Esophagus muscularis mucosa (tissue), 4 donors: ENCODE measurements around the gene PPP1R2. TPM values are rescaled to one million over a fixed set of nuclear protein-coding genes. Genes with fewer than 3 reads are reported as not detected.

Experiments used
- DNase-seq: peaks from one replicate; pipeline ENCODE4 v3.0.0-alpha.2; 2017; ENCODE audit errors: extremely low spot score
- H3K27ac ChIP-seq, 4 donors: fragments of 200-600 bp; sonication (generic); replicated peaks in 1 of 4; 1 replicate in 3 of 4; 2 replicates in 1 of 4; pipeline ENCODE4 v1.5.1; 2016 to 2019; ENCODE audit warnings: mild to moderate bottlenecking in 1 of 4
- H3K27me3 ChIP-seq, 4 donors: fragments of 200-600 bp; sonication (generic); one replicate each; pipeline versions ENCODE4 v1.5.1 to v1.6.0; 2016 to 2019
- H3K36me3 ChIP-seq, 4 donors: fragments of 200-600 bp; sonication (generic); one replicate each; pipeline ENCODE4 v1.5.1; 2016 to 2019
- H3K4me1 ChIP-seq, 4 donors: fragments of 200-600 bp; sonication (generic); one replicate each; pipeline ENCODE4 v1.5.1; 2016 to 2019
- H3K4me3 ChIP-seq, 4 donors: fragments of 200-600 bp; sonication (generic); 1 replicate in 2 of 4; 2 replicates in 2 of 4; pipeline ENCODE4 v1.5.1; 2016 to 2019; ENCODE audit warnings: mild to moderate bottlenecking in 4 of 4, moderate library complexity in 1 of 4
- H3K9me3 ChIP-seq, 4 donors: fragments of 200-600 bp; sonication (generic); 1 replicate in 3 of 4; 2 replicates in 1 of 4; pipeline ENCODE4 v1.5.1; 2016 to 2019
- CTCF ChIP-seq, 3 experiments: fragments of 200-600 bp in 2 of 3; fragments of 450-650 bp in 1 of 3; sonication (generic) in 2 of 3; IDR thresholded peaks; one replicate each; pipeline ENCODE4 v1.5.1; 2017 to 2019; ENCODE audit warnings: antibody characterized with exemption in 3 of 3, mild to moderate bottlenecking in 2 of 3, moderate library complexity in 1 of 3
- EP300 ChIP-seq: sonication (generic); formaldehyde crosslinking; IDR thresholded peaks from one replicate; pipeline ENCODE4 v1.6.1; 2017; ENCODE audit warnings: antibody characterized with exemption
- POLR2A ChIP-seq: fragments of 450-650 bp; IDR thresholded peaks from one replicate; pipeline ENCODE4 v1.6.1; 2017; ENCODE audit warnings: antibody characterized with exemption, moderate library complexity, mild to moderate bottlenecking, low read depth
- POLR2AphosphoS5 ChIP-seq, 2 donors: sonication (generic); formaldehyde crosslinking; IDR thresholded peaks; one replicate each; pipeline ENCODE4 v1.6.1; 2017; ENCODE audit warnings: antibody characterized with exemption in 2 of 2
- WGBS: methylation state at CpG from one replicate; pipeline ENCODE4 v1.1.5; 2018; 5-methylcytosine and 5-hydroxymethylcytosine counted together
- intact Hi-C: fragments of 100-400 bp; cut with DNase I; formaldehyde crosslinking; loops from one replicate; pipeline ENCODE4 v1.15.1; 2023
- total RNA-seq, 4 donors: library from RNA; depleted of rRNA; stranded (reverse); fragments of >200 nt; gene quantifications; one replicate each; pipeline versions ENCODE4 v1.1.0 to v1.2.1, GENCODE V29; 2016

Gene PPP1R2
- total RNA-seq, 4 donors from 2014 or later = 67.6 to 134 (median 86.7) TPM

DNA sequence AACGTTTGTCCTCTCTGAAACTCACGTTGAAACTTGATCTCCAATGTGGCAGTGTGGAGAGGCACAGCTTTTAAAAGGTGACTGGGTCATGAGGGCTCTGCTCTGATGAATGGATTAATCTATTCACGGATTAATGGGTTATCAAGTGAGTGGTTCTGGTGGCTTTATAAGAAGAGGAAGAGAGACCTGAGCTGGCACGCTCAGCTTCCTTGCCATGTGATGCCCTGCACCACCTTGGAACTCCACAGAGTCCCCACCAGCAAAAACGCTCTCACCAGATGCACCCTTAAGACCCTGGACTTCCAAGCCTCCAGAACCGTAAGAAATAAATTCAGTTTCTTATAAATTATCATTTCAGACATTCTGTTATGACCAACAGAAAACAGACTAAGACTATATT, 2.6 kb downstream of the PPP1R2 start:
- peak overlapping the region in 3 of 4 donors; percentile 77 to 82 (median 81) for H3K4me3 ChIP-seq
- H3K4me1 ChIP-seq = peaks cover 33 to 68% (median 58%) of the 10 kb centered on the region in 4 donors
- no peaks in the 10 kb centered on the region for H3K9me3 ChIP-seq

GRCh38 chr3:195540027-195540426, 3.1 kb downstream of the PPP1R2 start:
- Histone ChIP-seq H3K27me3 (no peaks in the 10 kb centered on the region), H3K36me3 (no peaks in the 10 kb centered on the region), H3K27ac (no peak overlapping the region), H3K4me1 (peaks cover 33 to 69% (median 55%) of the 10 kb centered on the region in 4 donors), H3K9me3 (no peaks in the 10 kb centered on the region), H3K4me3 (no peak overlapping the region)
- DNase-seq = peak; percentile 72
- no peak for TF ChIP-seq POLR2AphosphoS5 (IDR thresholded peaks at IDR 0.05)
- no peak for TF ChIP-seq CTCF (IDR thresholded peaks at IDR 0.05)
- TF ChIP-seq EP300 = no peak
- TF ChIP-seq POLR2A = no peak
- 79% methylated on average over 8 of the region's 8 CpGs for WGBS
- intact Hi-C loops = loop anchor here (5.0 kb wide), 1 partner anchor 98 kb away; the partner anchor contains the start of gene ACAP2

More for the DNA sequence above, 2.6 kb downstream of the PPP1R2 start:
- TF ChIP-seq CTCF (IDR thresholded peaks at IDR 0.05) = no peak
- no peak for TF ChIP-seq POLR2A
- no peak for TF ChIP-seq POLR2AphosphoS5 (IDR thresholded peaks at IDR 0.05)
- no peak for TF ChIP-seq EP300
- intact Hi-C loops = loop anchor here (5.0 kb wide), 1 partner anchor 98 kb away; the partner anchor contains the start of gene ACAP2
- 54% methylated on average over 6 of the region's 6 CpGs for WGBS
- Histone ChIP-seq H3K27me3 (no peaks in the 10 kb centered on the region), H3K36me3 (no peaks in the 10 kb centered on the region), H3K27ac (no peak overlapping the region)
- DNase-seq = peak; percentile 57

DNA sequence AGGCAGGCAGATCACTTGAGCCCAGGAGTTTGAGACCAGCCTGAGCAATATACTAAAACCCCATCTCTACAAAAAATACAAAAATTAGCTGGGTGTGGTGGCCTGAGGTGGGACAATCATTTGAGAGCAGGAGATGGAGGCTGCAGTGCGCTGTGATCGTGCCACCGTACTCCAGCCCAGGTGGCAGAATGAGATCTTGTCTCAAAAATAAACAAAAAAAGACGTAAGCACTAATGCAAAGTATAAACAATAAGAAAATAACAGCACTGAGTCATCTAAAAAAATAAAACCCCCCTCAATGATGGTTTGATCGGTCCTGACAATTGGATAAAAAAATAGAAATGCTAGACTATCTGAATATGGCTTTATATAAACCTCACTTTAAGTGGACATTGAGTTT, 3.6 kb downstream of the PPP1R2 start:
- H3K36me3 ChIP-seq = no peaks in the 10 kb centered on the region
- TF ChIP-seq POLR2AphosphoS5 (IDR thresholded peaks at IDR 0.05) (no peak), POLR2A (no peak), EP300 (no peak), CTCF (IDR thresholded peaks at IDR 0.05) (no peak)
- H3K9me3 ChIP-seq = no peaks in the 10 kb centered on the region
- H3K4me3 ChIP-seq = no peak overlapping the region
- peaks cover 31 to 68% (median 50%) of the 10 kb centered on the region in 4 donors for H3K4me1 ChIP-seq
- DNase-seq = no peak
- intact Hi-C loops = no loop called here
- WGBS = 80% methylated on average over 5 of the region's 5 CpGs
- H3K27ac ChIP-seq = no peak overlapping the region
- no peaks in the 10 kb centered on the region for H3K27me3 ChIP-seq

GRCh38 chr3:195537995-195538394, 5.1 kb downstream of the PPP1R2 start:
- no peak overlapping the region for H3K27ac ChIP-seq
- no peaks in the 10 kb centered on the region for H3K9me3 ChIP-seq
- no peaks in the 10 kb centered on the region for H3K27me3 ChIP-seq
- no peak overlapping the region for H3K4me3 ChIP-seq
- intact Hi-C loops = no loop called here
- no peak for DNase-seq
- H3K36me3 ChIP-seq = no peaks in the 10 kb centered on the region
- WGBS = 91% methylated on average over 2 of the region's 2 CpGs
- peaks cover 30 to 72% (median 48%) of the 10 kb centered on the region in 4 donors for H3K4me1 ChIP-seq
- TF ChIP-seq POLR2A = no peak
- TF ChIP-seq POLR2AphosphoS5 (IDR thresholded peaks at IDR 0.05) = no peak
- TF ChIP-seq CTCF (IDR thresholded peaks at IDR 0.05) = no peak
- TF ChIP-seq EP300 = no peak

GRCh38 chr3:195535293-195535692, 7.8 kb downstream of the PPP1R2 start:
- Histone ChIP-seq H3K9me3 (no peaks in the 10 kb centered on the region), H3K27me3 (no peaks in the 10 kb centered on the region), H3K4me1 (peaks cover 31 to 66% (median 38%) of the 10 kb centered on the region in 4 donors), H3K4me3 (no peak overlapping the region), H3K36me3 (no peaks in the 10 kb centered on the region), H3K27ac (no peak overlapping the region)
- WGBS = 86% methylated on average over 5 of the region's 5 CpGs
- intact Hi-C loops = no loop called here
- DNase-seq = no peak
- TF ChIP-seq EP300 = no peak
- TF ChIP-seq POLR2AphosphoS5 (IDR thresholded peaks at IDR 0.05) = no peak
- TF ChIP-seq POLR2A = no peak
- no peak for TF ChIP-seq CTCF (IDR thresholded peaks at IDR 0.05)
